WTC11 (cell line): Measurements from ENCODE around the gene UBXN11. TPM values are rescaled to one million over a fixed set of nuclear protein-coding genes. Genes with fewer than 3 reads are reported as not detected.

Source experiments
- ATAC-seq: fragments of 200-7000 bp; cut with Tn5 transposase; 2 replicates; pipeline ENCODE4 v1.10.0; 2021; ENCODE audit warnings: mild to moderate bottlenecking, moderate library complexity
- CTCF ChIA-PET: fragments of 300-600 bp; sonication (Branson Sonifier 250); formaldehyde crosslinking; loops from one replicate; lab custom pipeline; 2021; ENCODE audit warnings: antibody characterized with exemption; lab: Charles Lee
- POLR2A ChIA-PET: fragments of 350-600 bp; sonication (Branson Sonifier 250); formaldehyde crosslinking; loops from one replicate; lab custom pipeline; 2021; ENCODE audit warnings: antibody characterized with exemption; lab: Charles Lee
- DNase-seq: peaks from one replicate; pipeline ENCODE4 v3.0.0; 2021; ENCODE audit warnings: low spot score
- H3K27ac Mint-ChIP-seq: 2 replicates; pipeline ENCODE4 v1.8.0; 2021; ENCODE audit warnings: mixed read lengths
- H3K27me3 Mint-ChIP-seq: 2 replicates; pipeline ENCODE4 v1.8.0; 2021; ENCODE audit warnings: low read depth, mild to moderate bottlenecking, moderate library complexity, mixed read lengths
- H3K36me3 Mint-ChIP-seq: 2 replicates; pipeline ENCODE4 v1.8.0; 2021; ENCODE audit warnings: mixed read lengths
- H3K4me1 Mint-ChIP-seq: 2 replicates; pipeline ENCODE4 v1.8.0; 2022; ENCODE audit warnings: mixed read lengths
- H3K4me3 Mint-ChIP-seq: 2 replicates; pipeline ENCODE4 v1.8.0; 2021; ENCODE audit warnings: mild to moderate bottlenecking, moderate library complexity, mixed read lengths
- H3K9me3 Mint-ChIP-seq: 2 replicates; pipeline ENCODE4 v1.8.0; 2021; ENCODE audit warnings: mixed read lengths
- AFF4 ChIP-seq: sonication (generic); formaldehyde crosslinking; IDR thresholded peaks from 2 replicates; pipeline ENCODE4 v1.8.1; 2023; ENCODE audit warnings: mild to moderate bottlenecking, missing genetic modification reagents, borderline replicate concordance
- ATF3 ChIP-seq: sonication (generic); formaldehyde crosslinking; conservative IDR thresholded peaks from 2 replicates; pipeline ENCODE4 v1.8.1; 2022; ENCODE audit warnings: mild to moderate bottlenecking, missing genetic modification reagents
- CREM ChIP-seq: sonication (generic); formaldehyde crosslinking; IDR thresholded peaks from 2 replicates; pipeline ENCODE4 v1.8.1; 2022; ENCODE audit warnings: mild to moderate bottlenecking, missing genetic modification reagents, moderate library complexity
- EMX1 ChIP-seq: fragments of 250-450 bp; sonication (Bioruptor Pico); IDR thresholded peaks from 2 replicates; pipeline ENCODE4 v1.8.0; 2021; ENCODE audit warnings: mild to moderate bottlenecking
- FOXP4 ChIP-seq: sonication (generic); formaldehyde crosslinking; IDR thresholded peaks from 2 replicates; pipeline ENCODE4 v1.8.0; 2022; ENCODE audit warnings: mild to moderate bottlenecking, missing genetic modification reagents
- GRHL2 ChIP-seq: fragments of 250-450 bp; sonication (Bioruptor Pico); IDR thresholded peaks from 2 replicates; pipeline ENCODE4 v1.8.0; 2022; ENCODE audit warnings: mild to moderate bottlenecking, moderate library complexity; ENCODE audit not compliant: insufficient replicate concordance, severe bottlenecking
- HMGXB4 ChIP-seq: sonication (generic); formaldehyde crosslinking; IDR thresholded peaks from 2 replicates; pipeline ENCODE4 v1.8.1; 2023; ENCODE audit warnings: mild to moderate bottlenecking, moderate library complexity, missing genetic modification reagents
- MXD4 ChIP-seq: fragments of 250-450 bp; sonication (Bioruptor Pico); IDR thresholded peaks from 2 replicates; pipeline ENCODE4 v1.8.0; 2021; ENCODE audit warnings: mild to moderate bottlenecking, moderate library complexity, borderline replicate concordance
- NFE2L1 ChIP-seq: sonication (generic); formaldehyde crosslinking; IDR thresholded peaks from 2 replicates; pipeline ENCODE4 v1.8.1; 2023; ENCODE audit warnings: missing genetic modification reagents
- NR2C2 ChIP-seq: sonication (generic); formaldehyde crosslinking; IDR thresholded peaks from 2 replicates; pipeline ENCODE4 v1.8.0; 2022; ENCODE audit warnings: mild to moderate bottlenecking, missing genetic modification reagents
- PREB ChIP-seq: sonication (generic); formaldehyde crosslinking; IDR thresholded peaks from 2 replicates; pipeline ENCODE4 v1.8.1; 2022; ENCODE audit warnings: mild to moderate bottlenecking, missing genetic modification reagents, moderate library complexity, borderline replicate concordance
- PRRX2 ChIP-seq: fragments of 250-450 bp; sonication (Bioruptor Pico); IDR thresholded peaks from 2 replicates; pipeline ENCODE4 v1.8.0; 2021; ENCODE audit warnings: mild to moderate bottlenecking
- SMAD3 ChIP-seq: sonication (generic); formaldehyde crosslinking; IDR thresholded peaks from 2 replicates; pipeline ENCODE4 v1.8.0; 2022; ENCODE audit warnings: missing genetic modification reagents, mild to moderate bottlenecking, borderline replicate concordance
- SOX15 ChIP-seq: fragments of 250-450 bp; sonication (Bioruptor Pico); IDR thresholded peaks from 2 replicates; pipeline ENCODE4 v1.9.0; 2021; ENCODE audit warnings: mild to moderate bottlenecking
- TP53 ChIP-seq: sonication (generic); formaldehyde crosslinking; IDR thresholded peaks from 2 replicates; pipeline ENCODE4 v1.8.1; 2023; ENCODE audit warnings: mild to moderate bottlenecking, missing genetic modification reagents
- ZNF317 ChIP-seq: sonication (generic); formaldehyde crosslinking; IDR thresholded peaks from 2 replicates; pipeline ENCODE4 v1.8.1; 2023; ENCODE audit warnings: low read depth, mild to moderate bottlenecking, moderate library complexity, missing genetic modification reagents, borderline replicate concordance
- ZNF671 ChIP-seq: fragments of 250-450 bp; sonication (Bioruptor Pico); IDR thresholded peaks from 2 replicates; pipeline ENCODE4 v1.8.0; 2021; ENCODE audit warnings: mild to moderate bottlenecking
- total RNA-seq: library from RNA; stranded (reverse); gene quantifications from 3 replicates; pipeline ENCODE4 v1.2.3, GENCODE V29; 2021

The UBXN11 gene
- total RNA-seq, 1 experiment from 2014 or later: 14.1 TPM

- CTCF ChIA-PET: interaction anchor here (1.3 to 4.2 kb wide), 2 partner anchors 20 to 55 kb away, joined by 4 to 18 read pairs; no protein-coding TSS in a partner anchor
- no peak for DNase-seq
- Mint-ChIP-seq H3K9me3 (no peaks in the 10 kb centered on the region), H3K27me3 (peaks cover 8% of the 10 kb centered on the region), H3K4me3 (no peak overlapping the region), H3K27ac (peak overlapping the region; percentile 2; the same call in 1 of the 2 replicates), H3K4me1 (peaks cover 23% of the 10 kb centered on the region), H3K36me3 (no peaks in the 10 kb centered on the region; the same call in 1 of the 2 replicates)
- ATAC-seq: no peak
- TF ChIP-seq ATF3 (CRISPR knock-in tag): no peak
- TF ChIP-seq ZNF317 (CRISPR knock-in tag): no peak
- no peak for TF ChIP-seq MXD4 (CRISPR knock-in tag)
- POLR2A ChIA-PET: no interaction called here
Measured at GRCh38 chr1:26340047-26340481, 33.6 kb upstream of the UBXN11 start.

GRCh38 chr1:26338670-26339069, 32.2 kb upstream of the UBXN11 start:
- ATAC-seq (no peak), DNase-seq (no peak)
- H3K36me3 Mint-ChIP-seq: no peaks in the 10 kb centered on the region; the same call in 1 of the 2 replicates
- H3K27me3 Mint-ChIP-seq: peaks cover 8% of the 10 kb centered on the region
- no peak for TF ChIP-seq FOXP4 (CRISPR knock-in tag)
- TF ChIP-seq PRRX2: no peak
- no peak for TF ChIP-seq TP53
- no peak for TF ChIP-seq NR2C2 (CRISPR knock-in tag)
- TF ChIP-seq HMGXB4: no peak
- no peak for TF ChIP-seq EMX1 (CRISPR knock-in tag)
- TF ChIP-seq SMAD3 (CRISPR knock-in tag): no peak
- no peak for TF ChIP-seq SOX15 (CRISPR knock-in tag)
- TF ChIP-seq CREM (CRISPR knock-in tag): no peak
- TF ChIP-seq ZNF671 (CRISPR knock-in tag): no peak
- TF ChIP-seq AFF4: no peak
- no peak for TF ChIP-seq NFE2L1
- no peak for TF ChIP-seq PREB (CRISPR knock-in tag)
- no peak for TF ChIP-seq GRHL2
- POLR2A ChIA-PET: no interaction called here
- no peak overlapping the region for H3K4me3 Mint-ChIP-seq
- CTCF ChIA-PET: interaction anchor here (0.6 to 4.2 kb wide), 11 partner anchors 11 to 78 kb away, joined by 3 to 18 read pairs (median 4); no protein-coding TSS in a partner anchor
- H3K27ac Mint-ChIP-seq: no peak overlapping the region
- no peaks in the 10 kb centered on the region for H3K9me3 Mint-ChIP-seq
- H3K4me1 Mint-ChIP-seq: peaks cover 28% of the 10 kb centered on the region
